ENCODE results near the gene NRIP2.

GRCh38 chr12:2801044-2801783, 33.6 kb downstream of the NRIP2 start:
- no peak for TF ChIP-seq CTCF (IDR thresholded peaks at IDR 0.05)
- TF ChIP-seq POLR2A (IDR thresholded peaks at IDR 0.05), result no peak
- no peak for TF ChIP-seq POLR2AphosphoS5 (IDR thresholded peaks at IDR 0.05; ENCODE audit: insufficient read depth in 1 of 2, low read depth in 1 of 2)
